ENCODE results near the gene DHRSX. TPM values are rescaled to one million over a fixed set of nuclear protein-coding genes. Genes with fewer than 3 reads are reported as not detected.

DHRSX gene
- polyA plus RNA-seq, 1 donor from 2014 or later: 15.7 TPM

- TF ChIP-seq REST (IDR thresholded peaks at IDR 0.05; ENCODE audit: borderline replicate concordance) (no peak), TAF1 (IDR thresholded peaks at IDR 0.05; ENCODE audit: low read depth) (no peak), EZH2 (IDR thresholded peaks at IDR 0.05; ENCODE audit: borderline replicate concordance, insufficient read depth, low read length, poor library complexity, severe bottlenecking) (no peak)
These were observed 53.3 kb downstream of the DHRSX start (continued) for GRCh38 chrX:2447484-2447883.

GRCh38 chrX:2446815-2447214 lies 54.0 kb downstream of the DHRSX start:
- Histone ChIP-seq H3K9me2 (ENCODE audit: insufficient read depth, low read length) (no peaks in the 10 kb centered on the region), H3K4me2 (ENCODE audit: low read length) (no peak overlapping the region), H3K79me2 (replicated peaks; ENCODE audit: insufficient read depth, low read length) (no peaks in the 10 kb centered on the region), H3K27ac (ENCODE audit: low read length) (no peak overlapping the region), H3K4me3 (ENCODE audit: low read length) (no peak overlapping the region), H3F3A (ENCODE audit: insufficient read depth, low read length, poor library complexity, severe bottlenecking) (no peaks in the 10 kb centered on the region), H3K27me3 (ENCODE audit: insufficient read depth, low read depth, low read length) (no peaks in the 10 kb centered on the region), H3K9me3 (ENCODE audit: low read length) (peaks cover 13% of the 10 kb centered on the region), H4K20me1 (ENCODE audit: insufficient read depth) (no peaks in the 10 kb centered on the region), H3K36me3 (ENCODE audit: insufficient read depth, low read length) (no peaks in the 10 kb centered on the region), H3K9ac (ENCODE audit: low read length) (no peak overlapping the region), H2AFZ (ENCODE audit: low read depth, low read length) (no peak overlapping the region)
- no peak for TF ChIP-seq EP300 (conservative IDR thresholded peaks at IDR 0.05; ENCODE audit: poor library complexity, severe bottlenecking)
- TF ChIP-seq EZH2 (IDR thresholded peaks at IDR 0.05; ENCODE audit: borderline replicate concordance, insufficient read depth, low read length, poor library complexity, severe bottlenecking): no peak
- no peak for TF ChIP-seq RAD21 (conservative IDR thresholded peaks at IDR 0.05)
- TF ChIP-seq SMC3 (conservative IDR thresholded peaks at IDR 0.05; ENCODE audit: poor library complexity): no peak
- no peak for TF ChIP-seq TAF1 (IDR thresholded peaks at IDR 0.05; ENCODE audit: low read depth)

GRCh38 chrX:2445662-2446623 lies 54.8 kb downstream of the DHRSX start:
- no peak for TF ChIP-seq MXI1 (conservative IDR thresholded peaks at IDR 0.05; ENCODE audit: poor library complexity, severe bottlenecking)
- no peak for TF ChIP-seq EZH2 (IDR thresholded peaks at IDR 0.05; ENCODE audit: borderline replicate concordance, insufficient read depth, low read length, poor library complexity, severe bottlenecking)
- TF ChIP-seq REST (IDR thresholded peaks at IDR 0.05; ENCODE audit: borderline replicate concordance): no peak
- TF ChIP-seq CTCF (IDR thresholded peaks at IDR 0.05; ENCODE audit: poor library complexity, severe bottlenecking): no peak
- TF ChIP-seq SMC3 (conservative IDR thresholded peaks at IDR 0.05; ENCODE audit: poor library complexity): no peak
- no peak for TF ChIP-seq TAF1 (IDR thresholded peaks at IDR 0.05; ENCODE audit: low read depth)
- no peak for TF ChIP-seq EP300 (conservative IDR thresholded peaks at IDR 0.05; ENCODE audit: poor library complexity, severe bottlenecking)
- no peak for TF ChIP-seq POLR2AphosphoS5 (IDR thresholded peaks at IDR 0.05)
- H3K9ac ChIP-seq (ENCODE audit: low read length): no peak overlapping the region
- H3K27me3 ChIP-seq (ENCODE audit: insufficient read depth, low read depth, low read length): no peaks in the 10 kb centered on the region
- H3K27ac ChIP-seq (ENCODE audit: low read length): no peak overlapping the region
- no peaks in the 10 kb centered on the region for H3K79me2 ChIP-seq (replicated peaks; ENCODE audit: insufficient read depth, low read length)
- peaks cover 13% of the 10 kb centered on the region for H3K9me3 ChIP-seq (ENCODE audit: low read length)
- H2AFZ ChIP-seq (ENCODE audit: low read depth, low read length): no peak overlapping the region
- no peaks in the 10 kb centered on the region for H4K20me1 ChIP-seq (ENCODE audit: insufficient read depth)
- no peak overlapping the region for H3K4me2 ChIP-seq (ENCODE audit: low read length)
- H3K4me3 ChIP-seq (ENCODE audit: low read length): no peak overlapping the region
- H3F3A ChIP-seq (ENCODE audit: insufficient read depth, low read length, poor library complexity, severe bottlenecking): peaks cover 5% of the 10 kb centered on the region
- no peaks in the 10 kb centered on the region for H3K36me3 ChIP-seq (ENCODE audit: insufficient read depth, low read length)
- H3K9me2 ChIP-seq (ENCODE audit: insufficient read depth, low read length): no peaks in the 10 kb centered on the region

Data from neural cell (in vitro differentiated cells).